HK-2 (cell line): ENCODE data around the gene CILP.
"Not testable (repeated sequence)": the region's sequence is repeated elsewhere in the genome, so short reads cannot be mapped to it uniquely, and the experiment has no call there.

Experiments
- DNase-seq: peaks from one replicate; pipeline ENCODE4 v3.0.0-alpha.2; 2018; ENCODE audit not compliant: unreplicated experiment

The CILP gene

GRCh38 chr15:65210770-65211481 is at the start of gene CILP:
TSS of gene CILP (minus strand) at chr15:65211473. CDS start at chr15:65209755, 1,718 bp downstream.
- no peak for DNase-seq

GRCh38 chr15:65260968-65261367 is 49.7 kb upstream of the CILP start:
- DNase-seq: no peak

GRCh38 chr15:65259367-65259797 is 48.1 kb upstream of the CILP start:
- DNase-seq: no peak

- DNase-seq: no peak
These were observed 47.3 kb upstream of the CILP start for GRCh38 chr15:65258375-65259262.

GRCh38 chr15:65255486-65256140 is 44.3 kb upstream of the CILP start:
- DNase-seq: no peak

GRCh38 chr15:65254758-65255157 is 43.5 kb upstream of the CILP start:
- no peak for DNase-seq

GRCh38 chr15:65254356-65254755 is 43.1 kb upstream of the CILP start:
- no peak for DNase-seq

GRCh38 chr15:65249641-65250040 is 38.4 kb upstream of the CILP start:
- no peak for DNase-seq

GRCh38 chr15:65248511-65249255 is 37.4 kb upstream of the CILP start:
- no peak for DNase-seq

GRCh38 chr15:65246939-65247338 is 35.7 kb upstream of the CILP start:
- no peak for DNase-seq

- no peak for DNase-seq
These were observed 34.9 kb upstream of the CILP start for GRCh38 chr15:65246026-65246714.

GRCh38 chr15:65245096-65245856 is 34.0 kb upstream of the CILP start:
- DNase-seq: no peak

- DNase-seq: no peak
These were observed 33.4 kb upstream of the CILP start for GRCh38 chr15:65244638-65245037.

- not testable (repeated sequence) for DNase-seq
These were observed 25.2 kb upstream of the CILP start for GRCh38 chr15:65236443-65236842.

GRCh38 chr15:65233696-65234095 is 22.4 kb upstream of the CILP start:
- DNase-seq: no peak

- no peak for DNase-seq
These were observed 21.2 kb upstream of the CILP start for GRCh38 chr15:65232520-65232919.

GRCh38 chr15:65231306-65231705 is 20.0 kb upstream of the CILP start:
- no peak for DNase-seq

- DNase-seq: not testable (repeated sequence)
These were observed 15.6 kb upstream of the CILP start for GRCh38 chr15:65226901-65227300.

GRCh38 chr15:65226221-65226620 is 14.9 kb upstream of the CILP start:
- no peak for DNase-seq

- DNase-seq: no peak
These were observed 12.7 kb upstream of the CILP start for GRCh38 chr15:65223996-65224395.
